Measurements from ENCODE around the gene VTCN1. TPM values are rescaled to one million over a fixed set of nuclear protein-coding genes. Genes with fewer than 3 reads are reported as not detected.

Gene VTCN1
- total and polyA plus RNA-seq, 2 donors (not counting 3 experiments of a cell fraction or from before 2014, with no cell fraction given), result not detected

GRCh38 chr1:117124661-117125060, 86.1 kb downstream of the VTCN1 start:
- TF ChIP-seq EZH2 (IDR thresholded peaks at IDR 0.05; ENCODE audit: borderline replicate concordance, low read depth, low read length, severe bottlenecking) (no peak), JUN (IDR thresholded peaks at IDR 0.05; ENCODE audit: borderline replicate concordance, insufficient read depth, insufficient read length, low read depth) (no peak), CTCF (IDR thresholded peaks at IDR 0.05; ENCODE audit: extremely low read depth in 1 of 2, insufficient read depth in 1 of 2, low read depth in 1 of 2, low read length in 2 of 2) (no peak), MYC (IDR thresholded peaks at IDR 0.05; ENCODE audit: low read depth, low read length) (no peak), POLR2AphosphoS5 (IDR thresholded peaks at IDR 0.05; ENCODE audit: insufficient read depth, low read depth, low read length) (no peak), GATA2 (IDR thresholded peaks at IDR 0.05; ENCODE audit: insufficient read depth, insufficient read length, low read depth, low read length) (no peak), POLR2A (IDR thresholded peaks at IDR 0.05; ENCODE audit: low read depth, low read length) (no peak), MAX (IDR thresholded peaks at IDR 0.05; ENCODE audit: insufficient read depth, insufficient read length) (no peak), FOS (IDR thresholded peaks at IDR 0.05; ENCODE audit: borderline replicate concordance, insufficient read depth, low read length) (no peak)
- Histone ChIP-seq H3K9me1 (replicated peaks; ENCODE audit: control insufficient read depth, extremely low read depth, insufficient read depth, low read length) (no peaks in the 10 kb centered on the region), H3K9me3 (replicated peaks; ENCODE audit: control insufficient read depth, insufficient read depth, low read length) (no peaks in the 10 kb centered on the region), H3K4me3 (replicated peaks in 1 of 3; ENCODE audit: insufficient read depth in 1 of 3, low read depth in 1 of 3, low read length in 3 of 3) (no peak overlapping the region), H3K4me2 (ENCODE audit: insufficient read depth, low read length) (no peak overlapping the region), H3K79me2 (ENCODE audit: control insufficient read depth, insufficient read depth, low read length) (no peaks in the 10 kb centered on the region), H4K20me1 (replicated peaks; ENCODE audit: control insufficient read depth, extremely low read depth, insufficient read depth, low read length) (no peaks in the 10 kb centered on the region), H3K4me1 (ENCODE audit: control insufficient read depth, extremely low read depth, insufficient read depth, low read length) (peaks cover 10% of the 10 kb centered on the region), H2AFZ (ENCODE audit: low read depth, low read length) (no peak overlapping the region), H3K27ac (ENCODE audit: insufficient read depth, low read depth, low read length) (no peak overlapping the region), H3K9ac (replicated peaks; ENCODE audit: extremely low read depth, insufficient read depth, low read length) (no peak overlapping the region), H3K27me3 (ENCODE audit: control insufficient read depth in 2 of 2, insufficient read depth in 2 of 2, low read length in 2 of 2) (peaks cover 11 to 25% of the 10 kb centered on the region in 2 experiments), H3K36me3 (ENCODE audit: control insufficient read depth in 2 of 2, extremely low read depth in 1 of 2, insufficient read depth in 2 of 2, low read length in 2 of 2) (no peaks in the 10 kb centered on the region)
- POLR2A ChIA-PET, result no interaction called here
- FAIRE-seq (no peak), DNase-seq (ENCODE audit: low read depth, low spot score) (no peak)
- CTCF ChIA-PET, result interaction anchor here (0.8 to 6.2 kb wide), 5 partner anchors 9 to 57 kb away, joined by 3 to 58 read pairs (median 4); no protein-coding TSS in a partner anchor
- dilution Hi-C loops (cut with MboI; ENCODE audit: extremely low pct_ligation_motif_present, low sequenced_read_pairs) (no loop called here), intact Hi-C loops (cut with micrococcal nuclease) (loop anchor here (5.0 to 10.0 kb wide), 4 partner anchors 387 to 630 kb away; partner anchors contain the start of gene CD58)
- BruUV-seq (replicated peaks), result no TSS peak
